H1 (cell line): Measurements from ENCODE around the gene WDR6. TPM values are rescaled to one million over a fixed set of nuclear protein-coding genes. Genes with fewer than 3 reads are reported as not detected.

ENCODE experiments used
- CTCF ChIA-PET: fragments of 300-600 bp; sonication (Branson Sonifier 250); formaldehyde crosslinking; loops from one replicate; lab custom pipeline; 2021; ENCODE audit not compliant: partially characterized antibody; lab: Charles Lee
- POLR2A ChIA-PET: fragments of 300-600 bp; sonication (Branson Sonifier 250); formaldehyde crosslinking; loops from one replicate; lab custom pipeline; 2021; ENCODE audit warnings: inconsistent platforms; ENCODE audit not compliant: partially characterized antibody; lab: Charles Lee
- DNase-seq, 2 experiments: peaks; one replicate each; pipeline versions ENCODE4 v3.0.0 to v3.0.0-alpha.2; 2010 to 2022; ENCODE audit warnings: low spot score in 2 of 2, low read depth in 1 of 2, mixed read lengths in 1 of 2
- FAIRE-seq: peaks from 2 replicates; lab custom pipeline; 2011; peaks lifted over from hg19 to GRCh38; lab: Jason Lieb, UNC
- H2AFZ ChIP-seq: 2 replicates; pipeline ENCODE4 v1.8.1; 2012; ENCODE audit warnings: low read length, inconsistent platforms
- H2AK5ac ChIP-seq: 2 replicates; pipeline ENCODE4 v1.6.1; 2013; ENCODE audit warnings: low read depth, low read length
- H2BK120ac ChIP-seq: replicated peaks from 2 replicates; pipeline ENCODE3; 2013; ENCODE audit warnings: low read depth, low read length, inconsistent platforms
- H2BK12ac ChIP-seq: 2 replicates; pipeline ENCODE4 v1.6.1; 2013; ENCODE audit warnings: low read depth, low read length
- H2BK15ac ChIP-seq: 2 replicates; pipeline ENCODE4 v1.6.1; 2013; ENCODE audit warnings: low read length
- H2BK20ac ChIP-seq: 2 replicates; pipeline ENCODE4 v1.6.1; 2013; ENCODE audit warnings: low read length
- H2BK5ac ChIP-seq: 2 replicates; pipeline ENCODE4 v1.6.1; 2013; ENCODE audit warnings: low read depth, low read length
- H3K14ac ChIP-seq: 2 replicates; pipeline ENCODE4 v1.6.1; 2013; ENCODE audit warnings: inconsistent platforms; ENCODE audit not compliant: insufficient read length
- H3K18ac ChIP-seq: 2 replicates; pipeline ENCODE4 v1.6.1; 2013; ENCODE audit warnings: low read length; ENCODE audit errors: extremely low read depth
- H3K23ac ChIP-seq: 2 replicates; pipeline ENCODE4 v1.6.1; 2013; ENCODE audit warnings: inconsistent platforms; ENCODE audit not compliant: insufficient read length
- H3K23me2 ChIP-seq: 2 replicates; pipeline ENCODE4 v1.6.1; 2013; ENCODE audit warnings: low read depth, low read length
- H3K27ac ChIP-seq: 2 replicates; pipeline ENCODE4 v1.6.1; 2011; ENCODE audit warnings: low read depth, low read length, inconsistent platforms
- H3K27me3 ChIP-seq, 4 experiments: replicated peaks in 1 of 4; 1 replicate in 1 of 4; 2 replicates in 3 of 4; pipeline versions ENCODE4 v1.6.1 to v1.8.1; 2011 to 2013; ENCODE audit warnings: low read length in 3 of 4, mild to moderate bottlenecking in 3 of 4, inconsistent platforms in 2 of 4, mixed read lengths in 2 of 4, moderate library complexity in 1 of 4; ENCODE audit not compliant: control insufficient read depth in 3 of 4, insufficient read depth in 3 of 4; ENCODE audit errors: extremely low read depth in 1 of 4
- H3K36me3 ChIP-seq, 4 experiments: 2 replicates each; pipeline versions ENCODE4 v1.6.1 to v1.8.1; 2011 to 2013; ENCODE audit warnings: mild to moderate bottlenecking in 4 of 4, low read length in 3 of 4, moderate library complexity in 2 of 4, control low read depth in 1 of 4, inconsistent platforms in 1 of 4; ENCODE audit not compliant: insufficient read depth in 4 of 4, control insufficient read depth in 2 of 4
- H3K4ac ChIP-seq: replicated peaks from 2 replicates; pipeline ENCODE3; 2013; ENCODE audit warnings: low read length, low read depth, mixed read lengths, inconsistent platforms; ENCODE audit not compliant: insufficient read length
- H3K4me1 ChIP-seq, 4 experiments: replicated peaks in 1 of 4; 1 replicate in 1 of 4; 2 replicates in 3 of 4; pipeline versions ENCODE4 v1.6.1 to v1.8.1; 2011 to 2013; ENCODE audit warnings: low read length in 3 of 4, inconsistent platforms in 2 of 4, mixed read lengths in 1 of 4; ENCODE audit not compliant: insufficient read depth in 4 of 4, control insufficient read depth in 3 of 4
- H3K4me2 ChIP-seq, 2 experiments: 2 replicates each; pipeline versions ENCODE4 v1.6.1 to v1.8.1; 2011 to 2013; ENCODE audit warnings: low read depth in 2 of 2, low read length in 2 of 2, control low read depth in 1 of 2, inconsistent platforms in 1 of 2, mild to moderate bottlenecking in 1 of 2; ENCODE audit not compliant: insufficient read depth in 1 of 2
- H3K4me3 ChIP-seq, 4 experiments: fragments of 200-600, 300-600 bp in 1 of 4; sonication (generic), shearing (Covaris generic), sonication (Bioruptor Twin) in 1 of 4; 2 replicates each; pipeline versions ENCODE4 v1.5.1 to v1.8.1; 2011 to 2016; ENCODE audit warnings: low read length in 4 of 4, low read depth in 3 of 4, control low read depth in 2 of 4, inconsistent platforms in 2 of 4, mild to moderate bottlenecking in 2 of 4, mixed read lengths in 1 of 4, moderate library complexity in 1 of 4; ENCODE audit not compliant: insufficient read depth in 2 of 4; ENCODE audit errors: extremely low read depth in 1 of 4
- H3K56ac ChIP-seq: replicated peaks from 2 replicates; pipeline ENCODE3; 2013; ENCODE audit warnings: low read depth, mild to moderate bottlenecking, mixed read lengths, low read length, inconsistent platforms; ENCODE audit not compliant: insufficient read length
- H3K79me1 ChIP-seq: 2 replicates; pipeline ENCODE4 v1.6.1; 2013; ENCODE audit warnings: low read depth, low read length, control low read depth
- H3K79me2 ChIP-seq, 2 experiments: 2 replicates each; pipeline versions ENCODE4 v1.6.1 to v1.8.1; 2012 to 2013; ENCODE audit warnings: low read length in 2 of 2, mild to moderate bottlenecking in 2 of 2, inconsistent platforms in 1 of 2; ENCODE audit not compliant: insufficient read depth in 2 of 2, control insufficient read depth in 1 of 2
- H3K9ac ChIP-seq, 4 experiments: replicated peaks in 1 of 4; 1 replicate in 1 of 4; 2 replicates in 3 of 4; pipeline versions ENCODE4 v1.6.1 to v1.8.1; 2011 to 2013; ENCODE audit warnings: low read depth in 3 of 4, low read length in 3 of 4, control low read depth in 2 of 4, mild to moderate bottlenecking in 2 of 4, moderate library complexity in 2 of 4, inconsistent platforms in 1 of 4; ENCODE audit errors: extremely low read depth in 1 of 4
- H3K9me3 ChIP-seq, 2 experiments: 2 replicates each; pipeline versions ENCODE4 v1.6.1 to v1.8.1; 2012 to 2013; ENCODE audit warnings: mild to moderate bottlenecking in 2 of 2, moderate library complexity in 2 of 2, control low read depth in 1 of 2, inconsistent platforms in 1 of 2, low read depth in 1 of 2, low read length in 1 of 2, mixed read lengths in 1 of 2; ENCODE audit not compliant: insufficient read depth in 2 of 2
- H4K20me1 ChIP-seq, 2 experiments: replicated peaks in 1 of 2; 2 replicates each; pipeline versions ENCODE3 to v1.8.1; 2011 to 2013; ENCODE audit warnings: inconsistent platforms in 2 of 2, low read length in 2 of 2, mild to moderate bottlenecking in 1 of 2; ENCODE audit not compliant: insufficient read depth in 2 of 2, control insufficient read depth in 1 of 2
- H4K5ac ChIP-seq: 2 replicates; pipeline ENCODE4 v1.6.1; 2013; ENCODE audit warnings: low read length, low read depth, mixed read lengths, inconsistent platforms; ENCODE audit not compliant: insufficient read length
- H4K8ac ChIP-seq: 2 replicates; pipeline ENCODE4 v1.8.0; 2013; ENCODE audit warnings: mild to moderate bottlenecking, moderate library complexity, low read length, inconsistent platforms; ENCODE audit not compliant: insufficient read depth; ENCODE audit errors: extremely low read depth
- H4K91ac ChIP-seq: replicated peaks from 2 replicates; pipeline ENCODE3; 2013; ENCODE audit warnings: low read length, mixed read lengths, inconsistent platforms; ENCODE audit not compliant: insufficient read length
- BACH1 ChIP-seq: IDR thresholded peaks from 2 replicates; pipeline ENCODE4 v1.6.1; 2012; ENCODE audit warnings: low read length, improper control_type of control experiment
- CEBPB ChIP-seq: IDR thresholded peaks from 2 replicates; pipeline ENCODE4 v1.6.1; 2012; ENCODE audit warnings: low read depth, low read length
- KDM4A ChIP-seq: IDR thresholded peaks from one replicate; pipeline ENCODE4 v1.7.1; 2012; ENCODE audit warnings: low read depth, mild to moderate bottlenecking, moderate library complexity, low read length, inconsistent platforms; ENCODE audit not compliant: severe bottlenecking
- POLR2AphosphoS5 ChIP-seq: IDR thresholded peaks from 2 replicates; pipeline ENCODE4 v1.6.1; 2011; ENCODE audit warnings: low read depth, low read length
- WGBS, 2 experiments: shearing (Covaris generic) in 1 of 2; methylation state at CpG; one replicate each; pipeline versions ENCODE4 v1.1.6 to v1.1.7; 2013 to 2015; ENCODE audit warnings: low lambda C conversion rate in 2 of 2, mixed read lengths in 2 of 2, inconsistent platforms in 1 of 2, low coverage in 1 of 2, missing lambda C conversion rate in 1 of 2; ENCODE audit not compliant: insufficient replicate concordance in 2 of 2, insufficient coverage in 1 of 2, insufficient read length in 1 of 2; ENCODE audit errors: extremely low coverage in 1 of 2, missing lambda C conversion rate in 1 of 2; 5-methylcytosine and 5-hydroxymethylcytosine counted together
- polyA plus RNA-seq, 7 experiments: library from polyadenylated mRNA; depleted of rRNA in 3 of 7; stranded (reverse) in 5 of 7; unstranded in 2 of 7; fragments of >200 nt in 5 of 7; fragments of 200-250 nt in 2 of 7; gene quantifications; 1 replicate in 5 of 7; 2 replicates in 1 of 7; 4 replicates in 1 of 7; pipeline versions ENCODE4 v1.2.1 to v1.2.3, GENCODE V29; 2011 to 2013; ENCODE audit warnings: missing spikeins in 2 of 7, mixed read lengths in 2 of 7
- total RNA-seq: library from RNA; stranded (reverse); fragmentation: NEBNext Ultra II Directional; extraction: Animal tissue kit (Norgen Biotek cat#: 25700); gene quantifications from 2 replicates; pipeline ENCODE4 v1.2.1, GENCODE V29; 2021

The WDR6 gene
- total and polyA plus RNA-seq, 2 of the 8 experiments (the other 6 are each of a cell fraction or from before 2014, with no cell fraction given), result 180 to 257 TPM

GRCh38 chr3:49005303-49005680, 1.9 kb upstream of the WDR6 start:
- Histone ChIP-seq H3K4me1 (peaks cover 0 to 13% (median 7%) of the 10 kb centered on the region in 4 experiments; a peak in 6 of 7 replicates), H4K5ac (no peak overlapping the region), H3K79me2 (peaks cover 11 to 24% of the 10 kb centered on the region in 2 experiments), H3K36me3 (peaks cover 0 to 5% (median 1%) of the 10 kb centered on the region in 4 experiments; a peak in 2 of 8 replicates), H4K8ac (no peak overlapping the region), H3K14ac (no peak overlapping the region), H2BK15ac (no peak overlapping the region), H3K79me1 (peaks cover 7% of the 10 kb centered on the region), H2BK5ac (no peak overlapping the region), H2AK5ac (no peak overlapping the region), H3K4ac (no peak overlapping the region), H3K23me2 (peaks cover 12% of the 10 kb centered on the region), H4K91ac (no peak overlapping the region), H3K56ac (no peak overlapping the region), H3K27me3 (no peaks in the 10 kb centered on the region), H2BK20ac (no peak overlapping the region), H2BK12ac (0 out of 2 replicates have a peak overlapping the region, but pooled peaks have one; percentile 50), H3K9ac (no peak overlapping the region), H3K27ac (no peak overlapping the region), H3K23ac (no peak overlapping the region), H3K9me3 (no peaks in the 10 kb centered on the region), H3K4me3 (no peak overlapping the region), H2BK120ac (no peak overlapping the region), H2AFZ (no peak overlapping the region), H3K4me2 (no peak overlapping the region; a peak in 1 of 4 replicates), H3K18ac (no peak overlapping the region), H4K20me1 (peaks cover 7 to 12% of the 10 kb centered on the region in 2 experiments)
- DNase-seq (no peak), FAIRE-seq (no peak)
- WGBS, 2 experiments, result 91% methylated on average over 3 of the region's 3 CpGs; no CpG with 5 or more reads in 1 of the 2 experiments
- TF ChIP-seq POLR2AphosphoS5 (no peak), KDM4A (no peak), BACH1 (no peak), CEBPB (no peak)
- ChIA-PET CTCF (interaction anchor here (5.0 to 24.3 kb wide), 3 partner anchors 10 to 16 kb away, joined by 36 to 467 read pairs (median 42); partner anchors contain the start of genes NDUFAF3 and P4HTM), POLR2A (interaction anchor here (0.6 to 38.8 kb wide), 6 partner anchors 3 to 812 kb away, joined by 3 to 1518 read pairs (median 18); partner anchors contain the start of genes CELSR3, DALRD3, IMPDH2 and NDUFAF3)
